ENCODE results near the gene GNL3L.
"Not testable (repeated sequence)": the region's sequence is repeated elsewhere in the genome, so short reads cannot be mapped to it uniquely, and the experiment has no call there.

GNL3L gene

GRCh38 chrX:54529552-54530356, at the start of gene GNL3L:
TSS of gene GNL3L (plus strand) at chrX:54530219. CDS start at chrX:54532567, 2,348 bp downstream.
- peak; percentile 82 to 90 (median 84) for DNase-seq

GRCh38 chrX:54482839-54483593, 47.0 kb upstream of the GNL3L start:
- DNase-seq: no peak

GRCh38 chrX:54483946-54484345, 46.1 kb upstream of the GNL3L start:
- no peak for DNase-seq

DNA sequence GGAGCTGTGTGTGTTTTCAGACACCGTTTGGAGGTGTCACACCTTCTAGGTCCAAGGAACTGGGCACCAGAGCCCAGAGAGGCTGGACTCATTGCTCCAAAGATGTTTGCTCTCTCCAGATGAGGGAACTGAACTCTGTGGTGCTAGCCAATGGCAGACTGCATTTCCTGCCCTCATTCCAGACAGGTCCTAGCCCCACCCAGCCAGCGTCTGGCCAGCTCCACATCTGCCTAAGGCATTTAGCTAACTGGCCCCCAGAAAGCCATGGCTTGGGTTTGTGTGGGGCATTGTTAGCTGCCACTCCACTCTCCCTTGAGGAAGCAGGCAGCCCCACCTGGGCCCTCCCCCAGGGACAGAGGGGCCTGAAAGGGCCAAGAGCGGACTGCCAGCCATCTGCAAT, 45.4 kb upstream of the GNL3L start:
- DNase-seq: no peak

DNA sequence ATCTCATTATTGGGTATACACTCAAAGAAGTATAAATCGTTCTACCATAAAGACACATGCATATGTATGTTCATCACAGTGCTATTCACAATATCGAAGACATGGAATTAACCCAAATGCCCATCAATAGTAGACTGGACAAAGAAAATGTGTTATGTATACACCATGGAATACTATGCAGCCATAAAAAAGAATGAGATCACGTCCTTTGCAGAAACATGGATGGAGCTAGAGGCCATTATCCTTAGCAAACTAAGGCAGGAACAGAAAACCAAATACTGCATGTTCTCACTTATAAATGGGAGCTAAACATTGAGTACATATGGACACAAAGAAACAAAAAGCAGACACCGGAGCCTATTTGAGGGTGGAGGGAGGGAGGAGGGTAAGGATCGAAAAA, 40.2 kb upstream of the GNL3L start:
- DNase-seq: not testable (repeated sequence)

DNA sequence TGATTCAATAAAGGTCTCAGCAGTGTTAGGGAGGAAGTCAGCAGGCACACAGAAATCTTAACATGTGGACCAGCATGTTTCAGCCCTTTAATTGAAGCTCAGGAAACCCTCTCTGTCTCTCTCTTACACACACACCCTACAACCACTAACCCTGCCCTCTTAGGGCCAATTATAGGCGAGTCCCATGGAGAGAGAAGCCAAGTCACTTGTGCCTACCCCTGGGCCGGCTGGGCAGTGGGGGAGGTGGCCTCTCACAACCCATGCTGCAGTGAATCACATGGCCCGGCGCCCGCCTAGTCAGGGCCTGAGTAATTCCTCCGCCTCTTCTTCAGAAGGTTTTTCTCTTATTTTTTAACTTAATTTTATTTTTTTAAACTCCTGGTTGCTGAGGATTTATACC, 37.7 kb upstream of the GNL3L start:
- DNase-seq: no peak

DNA sequence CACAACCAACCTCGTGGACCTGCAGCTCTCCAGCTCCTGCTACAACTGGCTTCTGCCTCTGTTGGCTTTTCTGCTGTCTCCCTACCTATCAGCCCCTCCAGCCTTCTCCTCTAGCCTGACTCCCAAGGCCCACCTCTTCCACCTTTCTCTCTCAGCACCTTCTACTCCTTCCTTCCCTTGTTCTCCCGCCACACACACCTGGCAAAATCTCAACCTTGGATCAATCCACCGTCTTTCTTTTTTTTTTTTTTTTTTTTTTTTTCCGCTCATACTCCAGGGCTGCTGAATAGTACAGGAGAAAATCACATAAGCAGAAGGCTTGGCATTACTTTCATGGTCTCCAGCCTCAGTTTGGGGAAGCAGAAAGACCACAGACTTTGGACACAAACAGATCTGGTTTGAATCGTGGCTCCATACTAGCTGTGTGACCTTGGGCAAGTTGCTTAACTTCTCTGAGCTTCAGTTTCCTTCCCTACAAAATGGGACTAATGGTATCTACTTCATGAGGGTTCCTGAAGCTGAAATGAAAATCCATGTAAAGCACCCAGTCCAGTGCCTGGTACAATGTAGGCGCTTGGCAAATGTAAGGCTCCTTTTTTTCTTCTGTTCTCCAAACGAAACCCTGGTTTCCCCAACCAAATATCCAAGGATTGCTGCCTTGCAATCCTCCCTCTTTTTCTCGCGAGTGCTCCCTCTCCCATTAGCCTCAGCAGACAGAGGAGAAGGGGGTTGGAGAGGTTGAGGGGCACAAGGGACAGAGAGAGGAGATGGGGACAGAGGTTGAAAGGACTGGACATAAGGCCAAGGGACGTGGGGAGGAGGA, 35.6 kb upstream of the GNL3L start:
- DNase-seq: no peak

GRCh38 chrX:54494989-54495813, 34.8 kb upstream of the GNL3L start:
- DNase-seq: peak in 1 of 6 experiments; percentile 2

- DNase-seq: peak in 3 of 6 experiments; percentile 3 to 21 (median 4)
Observed at GRCh38 chrX:54495814-54496516, 34.1 kb upstream of the GNL3L start, which contains the start of gene FGD1. TSS of gene FGD1 (minus strand) at chrX:54496234. CDS start at chrX:54495432, 802 bp downstream.

GRCh38 chrX:54496517-54496852, 33.5 kb upstream of the GNL3L start:
- DNase-seq: no peak

DNA sequence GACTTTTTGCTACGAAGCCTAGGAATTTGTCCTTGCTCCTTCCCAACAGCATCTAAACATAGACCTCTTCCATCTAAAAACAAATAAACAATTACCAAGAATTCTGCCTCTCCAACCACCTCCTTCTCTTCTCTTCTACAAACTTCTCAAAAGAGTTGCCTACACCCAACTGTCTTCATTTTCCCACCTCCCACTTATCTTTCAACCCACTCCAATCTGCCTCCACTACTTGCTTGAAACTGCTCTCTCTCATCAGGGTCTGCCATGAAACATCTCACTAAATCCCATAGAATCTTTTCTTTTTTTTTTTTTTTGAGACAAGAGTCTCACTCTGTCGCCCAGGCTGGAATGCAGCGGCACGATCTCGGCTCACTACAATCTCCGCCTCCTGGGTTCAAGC, 33.1 kb upstream of the GNL3L start:
- no peak for DNase-seq

DNA sequence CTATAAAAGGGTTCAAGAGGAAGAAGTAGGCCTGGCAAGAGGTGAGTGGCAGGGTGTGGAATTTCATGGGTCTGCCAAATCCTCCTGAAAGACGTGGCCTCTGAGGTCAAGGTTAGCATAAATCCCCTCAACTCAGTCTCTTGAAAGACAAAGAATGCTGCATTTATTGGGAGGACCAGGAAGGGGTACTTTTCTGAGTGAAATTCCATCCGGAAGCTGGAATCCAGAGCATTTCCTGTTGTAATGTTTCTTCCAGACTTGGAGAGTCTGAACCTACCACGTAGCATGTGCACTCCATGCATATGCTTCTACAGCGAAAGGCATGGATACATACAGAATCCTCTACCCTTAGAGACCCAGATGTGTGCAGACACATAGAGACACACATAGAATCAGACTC, 20.6 kb upstream of the GNL3L start:
- no peak for DNase-seq

DNA sequence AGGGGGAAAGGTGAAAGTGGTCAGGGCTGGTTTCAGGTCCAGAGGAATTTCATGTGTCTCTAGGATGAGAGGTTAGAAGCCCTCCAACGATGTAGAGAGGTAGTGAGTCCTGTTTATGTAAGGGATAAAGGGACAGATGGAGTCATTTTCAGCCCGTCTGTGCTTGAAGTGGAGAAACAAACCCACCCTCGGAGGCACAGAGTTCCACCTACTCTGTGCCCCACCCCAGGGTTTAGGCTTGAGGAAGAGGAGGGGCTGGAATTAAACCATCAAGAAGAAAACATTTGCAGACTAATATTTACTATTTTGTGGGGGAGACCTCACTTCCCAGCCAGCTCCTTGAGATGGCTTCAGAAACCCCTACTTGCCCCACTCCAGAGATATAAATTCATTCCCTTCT, 868 bp upstream of the GNL3L start:
- DNase-seq: no peak

DNA sequence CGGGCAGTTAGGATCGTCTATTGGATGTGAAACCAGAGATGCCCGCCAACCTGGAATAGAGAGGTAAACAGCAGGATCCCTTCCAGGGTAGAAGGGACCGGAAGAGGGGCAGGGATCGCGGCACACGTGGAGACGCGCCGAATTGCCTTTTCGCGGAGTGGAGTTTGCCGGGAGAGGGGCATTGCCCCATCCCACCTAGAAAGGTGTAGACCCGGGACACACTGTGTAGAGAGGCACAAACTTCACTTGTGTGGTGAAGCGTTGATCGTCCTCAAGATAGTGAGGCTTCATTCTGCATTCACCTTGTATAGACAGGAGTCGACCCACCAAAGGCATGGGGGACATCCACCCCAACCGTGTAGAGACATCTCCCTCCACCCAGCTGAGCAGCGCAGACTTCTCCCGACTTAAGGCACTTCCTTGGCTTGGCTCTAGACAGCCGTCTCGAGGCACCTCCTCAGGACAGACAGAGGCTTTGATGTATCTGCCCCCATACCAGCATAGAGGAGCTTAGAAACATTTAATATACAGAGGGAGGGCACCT, 410 bp downstream of the GNL3L start:
- DNase-seq: no peak

DNA sequence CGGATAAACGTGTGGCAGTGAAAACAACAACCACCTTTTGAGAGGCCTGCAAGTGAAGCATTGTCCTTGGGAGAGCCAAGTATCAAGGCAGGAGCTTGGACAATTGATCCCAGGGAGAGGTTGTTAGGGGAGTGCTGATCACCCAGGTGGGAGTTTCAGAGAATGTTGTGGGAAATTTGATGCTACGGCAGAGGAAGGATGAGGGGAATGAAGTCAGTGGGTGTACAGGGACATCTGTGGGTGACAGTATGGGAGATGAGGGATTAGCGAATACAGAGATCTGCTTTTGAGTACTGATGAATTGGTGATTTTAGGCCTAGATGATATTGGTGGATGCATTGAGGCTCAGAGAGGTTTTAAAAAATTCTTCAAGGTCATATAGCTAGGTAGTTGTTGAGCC, 4.3 kb downstream of the GNL3L start:
- DNase-seq: no peak

- DNase-seq: no peak
Observed at GRCh38 chrX:54540289-54540688, 10.3 kb downstream of the GNL3L start.

DNA sequence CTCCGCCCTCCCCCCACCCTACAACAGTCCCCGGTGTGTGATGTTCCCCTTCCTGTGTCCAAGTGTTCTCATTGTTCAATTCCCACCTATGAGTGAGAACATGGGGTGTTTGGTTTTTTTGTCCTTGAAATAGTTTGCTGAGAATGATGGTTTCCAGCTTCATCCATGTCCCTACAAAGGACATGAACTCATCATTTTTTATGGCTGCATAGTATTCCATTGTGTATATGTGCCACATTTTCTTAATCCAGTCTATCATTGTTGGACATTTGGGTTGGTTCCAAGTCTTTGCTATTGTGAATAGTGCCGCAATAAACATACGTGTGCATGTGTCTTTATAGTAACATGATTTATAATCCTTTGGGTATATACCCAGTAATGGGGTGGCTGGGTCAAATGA, 12.2 kb downstream of the GNL3L start:
- DNase-seq: not testable (repeated sequence)

- no peak for DNase-seq
Observed at GRCh38 chrX:54550821-54551220, 20.8 kb downstream of the GNL3L start.

- no peak for DNase-seq
Observed at GRCh38 chrX:54551801-54552200, 21.8 kb downstream of the GNL3L start.

DNA sequence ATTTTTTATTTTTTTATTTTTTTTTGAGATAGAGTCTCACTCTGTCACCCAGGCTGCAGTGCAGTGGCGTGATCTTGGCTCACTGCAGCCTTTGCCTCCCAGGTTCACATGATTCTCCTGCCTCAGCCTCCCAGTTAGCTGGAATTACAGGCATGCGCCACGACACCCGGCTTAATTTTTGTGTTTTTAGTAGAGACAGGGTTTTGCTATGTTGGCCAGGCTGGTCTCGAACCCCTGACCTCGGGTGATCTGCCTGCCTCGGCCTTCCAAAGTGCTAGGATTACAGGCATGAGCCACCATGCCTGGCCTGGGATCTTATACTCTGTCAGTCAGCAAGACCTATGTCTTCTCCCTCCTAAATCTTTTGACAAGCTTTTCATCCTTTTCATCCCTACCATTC, 25.0 kb downstream of the GNL3L start:
- DNase-seq: not testable (repeated sequence)

DNA sequence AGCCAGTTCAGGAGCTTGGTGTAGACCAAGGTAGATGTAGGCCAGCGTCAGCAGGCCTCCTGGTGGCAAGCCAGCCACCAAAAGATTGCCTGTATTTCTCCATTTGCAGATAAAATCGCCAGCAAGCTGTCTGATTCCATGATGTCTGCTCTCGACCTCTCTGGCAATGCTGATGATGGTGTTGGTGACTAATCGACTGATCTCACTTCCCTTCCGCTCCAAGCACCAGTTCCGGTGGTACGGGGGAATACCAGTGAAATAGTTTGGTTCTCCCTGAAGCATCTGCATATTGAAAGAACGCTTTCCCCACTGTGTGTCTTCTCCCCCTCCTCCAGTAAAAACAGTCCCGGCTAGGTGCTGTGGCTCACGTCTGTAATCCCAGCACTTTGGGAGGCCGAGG, 30.4 kb downstream of the GNL3L start:
- no peak for DNase-seq

Data from stimulated activated naive CD4-positive, alpha-beta T cell (primary cell).